HepG2 (cell line): Measurements from ENCODE around the gene ST14. TPM values are rescaled to one million over a fixed set of nuclear protein-coding genes. Genes with fewer than 3 reads are reported as not detected.

Source experiments
- FOSL2 ChIP-seq: sonication (generic); formaldehyde crosslinking; IDR thresholded peaks from 2 replicates; pipeline ENCODE4 v1.4.0; 2020; ENCODE audit warnings: missing genetic modification reagents
- GFI1 ChIP-seq: sonication (generic); formaldehyde crosslinking; IDR thresholded peaks from 2 replicates; pipeline ENCODE4 v1.5.0; 2020; ENCODE audit warnings: missing genetic modification reagents, mild to moderate bottlenecking, borderline replicate concordance
- KLF6 ChIP-seq: IDR thresholded peaks from 2 replicates; pipeline ENCODE4 v1.8.0; 2016; ENCODE audit warnings: missing biosample characterization, missing genetic modification reagents
- MAF1 ChIP-seq: sonication (generic); formaldehyde crosslinking; IDR thresholded peaks from 2 replicates; pipeline ENCODE4 v1.5.0; 2020; ENCODE audit warnings: missing genetic modification reagents, borderline replicate concordance
- NFE2L1 ChIP-seq: sonication (generic); formaldehyde crosslinking; IDR thresholded peaks from 2 replicates; pipeline ENCODE4 v1.4.0; 2020; ENCODE audit warnings: missing genetic modification reagents, mild to moderate bottlenecking, borderline replicate concordance
- NFIC ChIP-seq: IDR thresholded peaks from 2 replicates; pipeline ENCODE4 v1.6.1; 2012; ENCODE audit warnings: mild to moderate bottlenecking, low read length, inconsistent platforms
- NFKBIZ ChIP-seq: IDR thresholded peaks from 2 replicates; pipeline ENCODE4 v1.6.1; 2018; ENCODE audit warnings: missing genetic modification reagents, missing compliant biosample characterization
- SNAPC2 ChIP-seq: sonication (generic); formaldehyde crosslinking; IDR thresholded peaks from 2 replicates; pipeline ENCODE4 v1.8.1; 2022; ENCODE audit warnings: mild to moderate bottlenecking, missing genetic modification reagents
- TERF1 ChIP-seq: sonication (generic); formaldehyde crosslinking; IDR thresholded peaks from 2 replicates; pipeline ENCODE4 v1.8.0; 2022; ENCODE audit warnings: mild to moderate bottlenecking, missing genetic modification reagents, moderate library complexity
- ZBTB7B ChIP-seq: sonication (generic); formaldehyde crosslinking; IDR thresholded peaks from 2 replicates; pipeline ENCODE4 v1.4.0; 2020; ENCODE audit warnings: missing genetic modification reagents
- ZNF276 ChIP-seq: sonication (generic); formaldehyde crosslinking; IDR thresholded peaks from 2 replicates; pipeline ENCODE4 v1.4.0; 2020; ENCODE audit warnings: mild to moderate bottlenecking, low read depth, missing genetic modification reagents
- ZNF34 ChIP-seq: sonication (generic); formaldehyde crosslinking; IDR thresholded peaks from 2 replicates; pipeline ENCODE4 v1.4.0; 2020; ENCODE audit warnings: mild to moderate bottlenecking, missing genetic modification reagents, borderline replicate concordance
- ZNF597 ChIP-seq: sonication (generic); formaldehyde crosslinking; IDR thresholded peaks from 2 replicates; pipeline ENCODE4 v1.5.0; 2020; ENCODE audit warnings: missing genetic modification reagents
- ZUFSP ChIP-seq: sonication (generic); formaldehyde crosslinking; IDR thresholded peaks from 2 replicates; pipeline ENCODE4 v1.9.0; 2021; ENCODE audit warnings: missing genetic modification reagents, mild to moderate bottlenecking, borderline replicate concordance
- polyA plus RNA-seq, 8 experiments: library from polyadenylated mRNA; depleted of rRNA in 3 of 8; stranded (reverse) in 7 of 8; unstranded in 1 of 8; fragments of >200 nt; fragmentation: Illumina TruSeq in 4 of 8; extraction: Trizol in 4 of 8; gene quantifications; 2 replicates each; pipeline versions ENCODE4 v1.2.1 to v1.2.3, GENCODE V29; 2011 to 2016; ENCODE audit warnings: low read depth in 4 of 8, missing spikeins in 1 of 8, mixed read lengths in 1 of 8; ENCODE audit not compliant: insufficient read depth in 1 of 8
- total RNA-seq, 5 experiments: library from RNA; depleted of rRNA; stranded (reverse); fragments of >200 nt; fragmentation: Illumina TruSeq; extraction: Trizol; gene quantifications; 2 replicates each; pipeline ENCODE4 v1.2.3, GENCODE V29; 2016; ENCODE audit warnings: low read depth in 1 of 5
- TF ChIP-seq, protein P1 (sequence below): sonication (generic); formaldehyde crosslinking; IDR thresholded peaks from 2 replicates; pipeline ENCODE4 v1.8.1; 2022; ENCODE audit warnings: low read depth, mild to moderate bottlenecking, missing genetic modification reagents
- TF ChIP-seq, protein P2 (sequence below): sonication (generic); formaldehyde crosslinking; conservative IDR thresholded peaks from 2 replicates; pipeline ENCODE4 v1.4.0; 2020; ENCODE audit warnings: mild to moderate bottlenecking, missing genetic modification reagents, moderate library complexity

The ST14 gene
- total and polyA plus RNA-seq, 2 of the 13 experiments (the other 11 are each of a cell fraction or from before 2014, with no cell fraction given) = 0.88 to 1.4 TPM

DNA sequence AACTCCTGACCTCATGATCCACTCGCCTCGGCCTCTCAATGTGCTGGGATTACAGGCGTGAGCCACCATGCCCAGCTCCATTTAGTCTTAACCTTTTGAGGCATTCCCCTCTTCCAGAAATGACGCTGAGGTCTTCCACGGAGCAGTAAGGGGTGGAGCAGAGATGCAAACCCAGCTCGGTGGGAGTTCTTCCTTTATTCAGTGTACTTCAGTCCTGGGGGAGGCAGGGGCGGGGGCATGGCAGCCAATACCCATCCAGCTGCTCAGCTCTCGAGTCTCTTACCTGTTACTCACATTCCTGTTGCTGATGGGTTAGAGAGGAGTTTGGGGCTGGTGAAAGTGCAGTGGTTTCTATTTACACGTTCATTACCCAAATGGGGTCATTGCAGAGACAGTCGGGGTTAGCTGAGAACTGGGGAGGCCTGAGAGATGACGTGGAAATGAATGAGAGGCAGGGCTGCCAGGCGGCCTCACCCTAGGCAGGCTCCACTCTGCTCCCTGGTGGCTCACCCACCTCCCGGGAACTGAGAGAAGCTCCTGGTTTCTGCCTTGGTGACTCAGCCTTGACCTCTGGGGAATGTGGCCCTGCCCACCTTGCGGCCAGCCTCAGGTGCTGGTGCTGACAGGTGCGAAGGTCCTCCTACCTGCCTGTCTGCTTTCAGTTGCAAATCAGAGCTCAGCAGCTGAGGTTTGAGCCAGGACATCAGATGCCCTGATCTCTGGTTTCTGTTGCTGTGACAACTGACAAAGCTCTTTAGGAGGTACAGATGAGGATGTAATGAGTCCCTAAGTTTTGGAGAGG, 13.4 kb upstream of the ST14 start (continued):
- TF ChIP-seq ZNF276 (CRISPR knock-in tag) (no peak), ZNF34 (no peak), NFE2L1 (CRISPR knock-in tag) (no peak), MAF1 (CRISPR knock-in tag) (no peak), ZBTB7B (0 out of 2 replicates have a peak, but pooled peaks have one; percentile 38), TERF1 (CRISPR knock-in tag) (no peak), ZUFSP (CRISPR knock-in tag) (no peak), FOSL2 (CRISPR knock-in tag) (peak; percentile 83), SNAPC2 (CRISPR knock-in tag) (no peak), KLF6 (0 out of 2 replicates have a peak, but pooled peaks have one; percentile 40), NFKBIZ (no peak), GFI1 (CRISPR knock-in tag) (peak; percentile 47; the same call in 1 of the 2 replicates), ZNF597 (no peak), NFIC (no peak)
- TF ChIP-seq, protein P1, sequence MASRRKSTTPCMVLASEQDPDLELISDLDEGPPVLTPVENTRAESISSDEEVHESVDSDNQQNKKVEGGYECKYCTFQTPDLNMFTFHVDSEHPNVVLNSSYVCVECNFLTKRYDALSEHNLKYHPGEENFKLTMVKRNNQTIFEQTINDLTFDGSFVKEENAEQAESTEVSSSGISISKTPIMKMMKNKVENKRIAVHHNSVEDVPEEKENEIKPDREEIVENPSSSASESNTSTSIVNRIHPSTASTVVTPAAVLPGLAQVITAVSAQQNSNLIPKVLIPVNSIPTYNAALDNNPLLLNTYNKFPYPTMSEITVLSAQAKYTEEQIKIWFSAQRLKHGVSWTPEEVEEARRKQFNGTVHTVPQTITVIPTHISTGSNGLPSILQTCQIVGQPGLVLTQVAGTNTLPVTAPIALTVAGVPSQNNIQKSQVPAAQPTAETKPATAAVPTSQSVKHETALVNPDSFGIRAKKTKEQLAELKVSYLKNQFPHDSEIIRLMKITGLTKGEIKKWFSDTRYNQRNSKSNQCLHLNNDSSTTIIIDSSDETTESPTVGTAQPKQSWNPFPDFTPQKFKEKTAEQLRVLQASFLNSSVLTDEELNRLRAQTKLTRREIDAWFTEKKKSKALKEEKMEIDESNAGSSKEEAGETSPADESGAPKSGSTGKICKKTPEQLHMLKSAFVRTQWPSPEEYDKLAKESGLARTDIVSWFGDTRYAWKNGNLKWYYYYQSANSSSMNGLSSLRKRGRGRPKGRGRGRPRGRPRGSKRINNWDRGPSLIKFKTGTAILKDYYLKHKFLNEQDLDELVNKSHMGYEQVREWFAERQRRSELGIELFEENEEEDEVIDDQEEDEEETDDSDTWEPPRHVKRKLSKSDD (CRISPR knock-in tag) = no peak
- TF ChIP-seq, protein P2, sequence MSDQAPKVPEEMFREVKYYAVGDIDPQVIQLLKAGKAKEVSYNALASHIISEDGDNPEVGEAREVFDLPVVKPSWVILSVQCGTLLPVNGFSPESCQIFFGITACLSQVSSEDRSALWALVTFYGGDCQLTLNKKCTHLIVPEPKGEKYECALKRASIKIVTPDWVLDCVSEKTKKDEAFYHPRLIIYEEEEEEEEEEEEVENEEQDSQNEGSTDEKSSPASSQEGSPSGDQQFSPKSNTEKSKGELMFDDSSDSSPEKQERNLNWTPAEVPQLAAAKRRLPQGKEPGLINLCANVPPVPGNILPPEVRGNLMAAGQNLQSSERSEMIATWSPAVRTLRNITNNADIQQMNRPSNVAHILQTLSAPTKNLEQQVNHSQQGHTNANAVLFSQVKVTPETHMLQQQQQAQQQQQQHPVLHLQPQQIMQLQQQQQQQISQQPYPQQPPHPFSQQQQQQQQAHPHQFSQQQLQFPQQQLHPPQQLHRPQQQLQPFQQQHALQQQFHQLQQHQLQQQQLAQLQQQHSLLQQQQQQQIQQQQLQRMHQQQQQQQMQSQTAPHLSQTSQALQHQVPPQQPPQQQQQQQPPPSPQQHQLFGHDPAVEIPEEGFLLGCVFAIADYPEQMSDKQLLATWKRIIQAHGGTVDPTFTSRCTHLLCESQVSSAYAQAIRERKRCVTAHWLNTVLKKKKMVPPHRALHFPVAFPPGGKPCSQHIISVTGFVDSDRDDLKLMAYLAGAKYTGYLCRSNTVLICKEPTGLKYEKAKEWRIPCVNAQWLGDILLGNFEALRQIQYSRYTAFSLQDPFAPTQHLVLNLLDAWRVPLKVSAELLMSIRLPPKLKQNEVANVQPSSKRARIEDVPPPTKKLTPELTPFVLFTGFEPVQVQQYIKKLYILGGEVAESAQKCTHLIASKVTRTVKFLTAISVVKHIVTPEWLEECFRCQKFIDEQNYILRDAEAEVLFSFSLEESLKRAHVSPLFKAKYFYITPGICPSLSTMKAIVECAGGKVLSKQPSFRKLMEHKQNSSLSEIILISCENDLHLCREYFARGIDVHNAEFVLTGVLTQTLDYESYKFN (CRISPR knock-in tag) = no peak; the same call in 1 of the 2 replicates
